Stimulated activated CD8-positive, alpha-beta memory T cell treated with anti-CD3 and anti-CD28 coated beads, Interleukin-12 subunit alpha, Interleukin-12 subunit beta, amount 100 ng/mL, for 24 hours (primary cell): ENCODE data around the gene KRTAP5-11.
"Not testable (repeated sequence)": the region's sequence is repeated elsewhere in the genome, so short reads cannot be mapped to it uniquely, and the experiment has no call there.

Experiments
- DNase-seq: peaks from one replicate; pipeline ENCODE4 v3.0.0-alpha.2; 2020; ENCODE audit errors: extremely low read depth

KRTAP5-11 gene, protein sequence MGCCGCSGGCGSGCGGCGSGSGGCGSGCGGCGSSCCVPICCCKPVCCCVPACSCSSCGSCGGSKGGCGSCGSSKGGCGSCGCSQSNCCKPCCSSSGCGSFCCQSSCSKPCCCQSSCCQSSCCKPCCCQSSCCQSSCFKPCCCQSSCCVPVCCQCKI

GRCh38 chr11:71582309-71582895 lies at the start of gene KRTAP5-11:
Gene KRTAP5-11 (minus strand): TSS chr11:71582875. CDS start chr11:71582837, 38 bp downstream.
- no peak for DNase-seq

GRCh38 chr11:71631551-71631950 lies 48.9 kb upstream of the KRTAP5-11 start:
- DNase-seq: not testable (repeated sequence)

DNA sequence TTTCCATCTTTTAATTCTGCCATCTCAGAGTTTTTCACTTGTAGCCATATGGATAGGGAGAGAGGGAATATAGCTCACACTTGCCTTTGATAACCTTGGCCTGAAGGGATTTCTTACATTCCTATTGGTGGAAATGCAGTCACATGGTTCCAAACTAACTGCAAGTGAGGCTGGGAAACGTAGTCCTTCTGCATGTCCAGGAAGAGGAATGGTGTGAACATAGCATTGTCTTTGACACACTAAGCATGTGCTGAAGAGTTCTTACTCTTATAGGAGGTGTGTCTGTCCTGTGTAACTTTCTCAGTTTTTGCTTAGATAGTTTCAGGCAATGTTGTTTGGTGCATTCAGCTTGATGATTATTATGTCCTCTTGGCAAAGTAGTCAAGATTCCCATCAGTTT lies 47.4 kb upstream of the KRTAP5-11 start:
- DNase-seq: not testable (repeated sequence)

GRCh38 chr11:71628943-71629342 lies 46.3 kb upstream of the KRTAP5-11 start:
- DNase-seq: not testable (repeated sequence)

DNA sequence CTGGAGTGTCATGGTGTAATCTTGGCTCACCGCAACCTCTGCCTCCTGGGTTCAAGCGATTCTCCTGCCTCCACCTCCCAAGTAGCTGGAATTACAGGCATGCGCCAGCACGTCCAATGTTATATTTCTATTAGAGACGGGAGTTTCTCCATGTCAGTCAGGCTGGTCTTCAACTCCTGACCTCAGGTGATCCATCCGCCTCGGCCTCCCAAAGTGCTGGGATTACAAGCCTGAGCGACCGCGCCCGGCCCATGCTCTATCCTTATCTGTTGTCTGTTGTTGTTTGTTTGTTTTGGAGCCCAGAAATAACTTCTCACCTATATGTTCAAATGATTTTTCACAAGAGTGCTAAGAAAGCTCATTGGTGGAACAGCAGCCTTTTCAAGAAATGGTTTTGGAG lies 40.6 kb upstream of the KRTAP5-11 start:
- DNase-seq: not testable (repeated sequence)

- not testable (repeated sequence) for DNase-seq
These were observed 39.9 kb upstream of the KRTAP5-11 start for GRCh38 chr11:71622561-71622960.

DNA sequence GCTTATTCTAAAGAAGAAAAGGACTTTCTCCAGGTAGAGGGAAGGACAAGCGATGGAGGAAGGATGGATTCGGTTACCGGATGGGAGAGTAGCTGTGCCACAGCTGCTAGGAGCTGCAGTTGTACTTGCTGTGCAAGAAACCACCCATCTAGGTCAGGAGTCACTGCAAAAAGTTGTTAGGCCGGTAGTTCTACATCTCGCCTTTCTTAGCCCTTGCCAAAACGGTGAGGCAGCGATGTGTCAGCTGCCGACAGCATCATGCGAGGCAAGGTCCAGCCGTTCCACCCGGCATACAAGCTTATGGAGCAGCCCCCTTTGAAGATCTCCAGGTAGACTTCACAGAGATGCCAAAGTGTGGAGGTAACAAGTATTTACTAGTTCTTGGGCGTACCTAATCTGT lies 32.3 kb upstream of the KRTAP5-11 start:
- DNase-seq: not testable (repeated sequence)

DNA sequence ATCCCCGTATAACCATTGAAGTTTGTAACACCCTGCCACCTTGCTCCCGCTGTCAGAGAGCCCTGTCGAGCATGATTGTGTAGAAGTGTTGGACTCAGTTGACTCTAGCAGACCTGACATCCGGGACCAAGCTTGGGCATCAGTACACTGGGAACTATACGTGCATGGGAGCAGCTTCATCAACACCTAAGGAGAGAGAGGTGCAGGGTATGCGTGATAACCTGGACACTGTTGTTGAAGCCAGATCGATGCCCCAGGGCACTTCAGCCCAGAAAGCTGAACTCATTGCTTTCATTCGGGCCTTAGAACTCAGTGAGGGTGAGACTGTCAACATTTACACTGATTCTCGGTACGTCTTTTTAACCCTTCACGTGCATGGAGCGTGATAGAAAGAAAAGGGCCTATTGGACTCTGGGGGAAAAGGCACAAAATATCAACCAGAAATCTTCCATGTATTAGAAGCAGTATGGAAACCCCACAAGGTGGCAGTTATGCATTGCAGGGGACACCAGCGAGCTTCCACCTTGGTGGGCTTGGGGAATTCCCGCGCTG lies 31.8 kb upstream of the KRTAP5-11 start:
- DNase-seq: not testable (repeated sequence)

- not testable (repeated sequence) for DNase-seq
These were observed 31.3 kb upstream of the KRTAP5-11 start for GRCh38 chr11:71613931-71614330.

- not testable (repeated sequence) for DNase-seq
These were observed 28.7 kb upstream of the KRTAP5-11 start for GRCh38 chr11:71611218-71611910.

DNA sequence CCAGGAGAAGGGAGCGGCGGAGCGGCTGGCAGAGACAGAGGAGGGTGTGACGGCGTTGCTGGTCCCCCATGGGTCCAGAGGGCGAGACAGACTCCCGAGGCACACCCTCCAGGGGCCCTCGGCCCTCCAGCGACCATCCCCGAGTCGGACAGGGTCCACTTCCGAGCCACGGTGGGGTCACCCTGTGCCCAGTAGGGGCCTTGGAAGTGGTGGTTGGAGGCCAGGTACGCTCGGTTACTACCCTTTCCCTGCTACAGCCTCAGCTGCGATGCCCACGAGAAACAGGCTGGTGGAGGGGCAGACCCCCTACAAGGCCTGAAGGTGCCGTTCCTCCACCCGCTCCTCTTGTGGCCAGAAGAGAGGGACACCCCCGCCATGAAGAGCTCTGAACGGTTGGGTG lies 25.6 kb upstream of the KRTAP5-11 start:
- not testable (repeated sequence) for DNase-seq

DNA sequence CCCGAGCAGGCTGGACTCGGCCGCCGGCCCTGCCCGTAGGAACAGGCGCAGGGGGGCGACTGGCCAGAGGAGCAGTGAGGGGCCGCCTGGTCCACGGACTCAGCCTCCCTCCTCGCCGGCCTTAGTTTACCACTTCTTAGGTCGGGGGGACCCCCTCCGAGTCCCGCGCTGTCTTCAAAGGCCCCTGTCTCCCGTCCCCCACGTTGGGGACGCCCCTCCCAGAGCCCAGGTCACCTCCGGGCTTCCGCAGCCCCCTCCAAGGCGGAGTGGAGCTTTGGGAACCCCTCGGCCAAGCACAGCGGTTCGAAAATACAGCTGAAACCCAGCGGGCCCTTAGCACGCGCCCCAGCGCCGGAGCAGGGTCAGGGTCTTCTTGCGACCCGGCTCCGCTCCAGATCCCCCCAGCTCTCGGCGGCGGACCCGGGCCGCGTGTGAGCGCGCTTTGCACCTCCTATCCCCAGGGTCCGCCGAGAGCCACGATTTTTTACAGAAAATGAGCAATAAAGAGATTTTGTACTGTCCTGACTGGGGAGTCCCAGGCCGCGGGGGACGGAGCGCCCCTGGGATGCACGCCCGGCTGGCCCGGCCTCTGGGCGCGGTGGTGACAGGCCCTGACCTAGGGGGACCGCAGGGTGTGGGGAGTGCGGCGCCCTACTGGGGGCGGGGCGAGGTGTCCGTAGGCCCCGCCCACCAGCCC lies 25.0 kb upstream of the KRTAP5-11 start:
- not testable (repeated sequence) for DNase-seq

GRCh38 chr11:71606853-71607519 lies 24.3 kb upstream of the KRTAP5-11 start:
- DNase-seq: not testable (repeated sequence)

DNA sequence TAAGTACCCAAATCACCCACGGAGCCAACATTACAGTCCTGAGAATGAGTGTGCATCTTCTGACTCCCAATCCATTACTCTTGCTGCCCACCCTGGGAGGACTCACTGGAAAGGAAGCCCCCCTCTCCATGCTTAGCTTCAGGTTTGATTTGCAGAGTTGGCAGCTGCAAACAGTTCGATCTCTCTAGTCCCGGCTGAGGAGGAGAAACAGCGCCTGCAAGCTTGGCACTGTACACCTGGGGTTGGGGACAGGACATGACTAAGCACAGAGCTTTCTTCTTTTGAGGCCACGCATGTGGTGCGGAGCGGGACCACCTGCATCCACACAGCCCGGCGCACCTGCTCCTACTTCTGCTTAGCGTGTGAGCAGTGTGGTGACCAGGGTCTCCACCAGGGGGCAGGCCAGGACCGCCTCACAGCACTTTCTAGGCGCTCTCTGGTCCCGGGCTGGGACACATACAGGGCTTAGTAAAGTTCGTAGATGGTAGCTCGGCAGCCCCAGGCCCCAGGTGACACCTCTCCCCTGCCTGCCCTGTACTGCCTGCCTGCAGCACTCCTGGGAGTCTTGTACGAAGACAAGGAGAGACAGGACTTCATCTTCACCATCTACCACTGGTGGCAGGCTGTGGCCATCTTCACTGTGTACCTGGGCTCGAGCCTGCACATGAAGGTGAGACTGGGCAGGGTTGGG lies 22.3 kb upstream of the KRTAP5-11 start:
- not testable (repeated sequence) for DNase-seq

DNA sequence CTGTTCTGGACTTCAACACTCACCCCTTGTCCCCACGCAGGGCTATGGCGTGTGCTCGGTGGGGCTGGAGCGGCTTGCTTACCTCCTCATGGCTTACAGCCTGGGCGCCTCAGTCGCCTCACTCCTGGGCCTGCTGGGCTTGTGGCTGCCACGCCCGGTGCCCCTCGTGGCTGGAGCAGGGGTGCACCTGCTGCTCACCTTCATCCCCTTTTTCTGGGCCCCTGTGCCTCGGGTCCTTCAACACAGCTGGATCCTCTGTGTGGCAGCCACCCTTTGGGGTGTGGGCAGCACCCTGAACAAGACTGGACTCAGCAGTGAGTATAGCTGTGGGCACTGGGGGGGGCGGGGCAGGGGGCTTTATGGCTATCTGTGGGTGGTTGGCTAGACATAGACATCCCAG lies 20.5 kb upstream of the KRTAP5-11 start:
- not testable (repeated sequence) for DNase-seq

- not testable (repeated sequence) for DNase-seq
These were observed 6.9 kb upstream of the KRTAP5-11 start for GRCh38 chr11:71589546-71589920.

GRCh38 chr11:71588822-71589545 lies 6.3 kb upstream of the KRTAP5-11 start:
- DNase-seq: peak; percentile 32

DNA sequence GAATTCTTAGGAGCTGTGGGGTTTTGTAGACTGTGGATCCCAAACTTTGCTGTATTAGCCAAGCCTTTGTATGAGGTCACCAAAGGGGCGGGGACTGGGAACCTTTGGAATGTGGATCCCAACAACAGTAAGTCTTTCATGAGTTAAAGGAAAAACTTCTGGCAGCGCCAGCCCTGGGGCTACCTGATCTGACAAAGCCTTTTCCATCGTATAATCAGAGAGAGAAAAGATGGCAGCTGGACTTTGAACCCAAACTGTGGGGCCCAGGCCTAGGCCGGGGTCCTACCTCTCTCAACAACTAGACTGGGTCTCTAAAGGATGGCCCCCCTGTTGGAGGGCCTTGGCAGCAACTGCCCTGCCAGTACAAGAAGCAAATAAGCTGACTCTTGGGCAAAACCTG lies 5.6 kb upstream of the KRTAP5-11 start:
- not testable (repeated sequence) for DNase-seq

GRCh38 chr11:71585673-71586072 lies 3.0 kb upstream of the KRTAP5-11 start:
- not testable (repeated sequence) for DNase-seq

DNA sequence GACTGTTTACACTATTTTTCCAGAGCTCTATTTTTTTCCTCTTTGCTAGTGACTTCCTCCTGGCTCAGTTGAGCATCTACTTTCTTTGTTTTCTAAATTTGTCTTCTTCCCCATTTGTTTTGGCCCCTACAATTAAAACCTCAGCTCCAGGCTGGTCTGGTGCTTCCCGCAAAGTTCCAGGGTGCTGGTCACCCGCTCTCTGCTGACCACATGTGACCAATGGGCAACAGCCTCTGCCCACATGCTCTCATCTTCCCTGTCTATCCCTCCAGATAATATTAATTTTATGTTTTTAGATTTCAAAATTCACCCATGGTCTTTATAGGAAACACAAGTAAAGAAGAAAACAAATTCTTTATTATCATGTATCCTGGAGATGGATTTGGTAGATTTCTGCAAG lies 294 bp upstream of the KRTAP5-11 start:
- not testable (repeated sequence) for DNase-seq
